Hepatocyte (in vitro differentiated cells): Measurements from ENCODE around the gene STXBP1.
"Not testable (repeated sequence)": the region's sequence is repeated elsewhere in the genome, so short reads cannot be mapped to it uniquely, and the experiment has no call there.

Experiments
- EZH2phosphoT487 ChIP-seq: fragments of 200-600 bp; sonication (generic); IDR thresholded peaks from one replicate; pipeline ENCODE4 v1.6.1; 2018; ENCODE audit warnings: antibody characterized with exemption, mild to moderate bottlenecking, low read depth, moderate library complexity; ENCODE audit not compliant: unreplicated experiment, severe bottlenecking
- TF ChIP-seq, protein P1 (sequence below): fragments of 200-600 bp; sonication (generic); IDR thresholded peaks from 2 replicates; pipeline ENCODE4 v1.5.1; 2016; ENCODE audit warnings: antibody characterized with exemption, mild to moderate bottlenecking; ENCODE audit not compliant: poor library complexity

- TF ChIP-seq, protein P1, sequence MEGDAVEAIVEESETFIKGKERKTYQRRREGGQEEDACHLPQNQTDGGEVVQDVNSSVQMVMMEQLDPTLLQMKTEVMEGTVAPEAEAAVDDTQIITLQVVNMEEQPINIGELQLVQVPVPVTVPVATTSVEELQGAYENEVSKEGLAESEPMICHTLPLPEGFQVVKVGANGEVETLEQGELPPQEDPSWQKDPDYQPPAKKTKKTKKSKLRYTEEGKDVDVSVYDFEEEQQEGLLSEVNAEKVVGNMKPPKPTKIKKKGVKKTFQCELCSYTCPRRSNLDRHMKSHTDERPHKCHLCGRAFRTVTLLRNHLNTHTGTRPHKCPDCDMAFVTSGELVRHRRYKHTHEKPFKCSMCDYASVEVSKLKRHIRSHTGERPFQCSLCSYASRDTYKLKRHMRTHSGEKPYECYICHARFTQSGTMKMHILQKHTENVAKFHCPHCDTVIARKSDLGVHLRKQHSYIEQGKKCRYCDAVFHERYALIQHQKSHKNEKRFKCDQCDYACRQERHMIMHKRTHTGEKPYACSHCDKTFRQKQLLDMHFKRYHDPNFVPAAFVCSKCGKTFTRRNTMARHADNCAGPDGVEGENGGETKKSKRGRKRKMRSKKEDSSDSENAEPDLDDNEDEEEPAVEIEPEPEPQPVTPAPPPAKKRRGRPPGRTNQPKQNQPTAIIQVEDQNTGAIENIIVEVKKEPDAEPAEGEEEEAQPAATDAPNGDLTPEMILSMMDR, result not testable (repeated sequence)
- TF ChIP-seq EZH2phosphoT487, result not testable (repeated sequence)
These were observed 34.9 kb upstream of the STXBP1 start for GRCh38 chr9:127577194-127577593.
